Measurements from ENCODE around the gene DIP2A.

Gene DIP2A

GRCh38 chr21:46538262-46538661 lies 79.6 kb downstream of the DIP2A start:
- DNase-seq (ENCODE audit: low read depth) = no peak

- no peak for DNase-seq (ENCODE audit: low read depth)
These were observed 80.4 kb downstream of the DIP2A start for GRCh38 chr21:46538851-46539666.

GRCh38 chr21:46540087-46540710 lies 81.5 kb downstream of the DIP2A start:
- no peak for DNase-seq (ENCODE audit: low read depth)

GRCh38 chr21:46542588-46543124 lies 84.0 kb downstream of the DIP2A start:
- DNase-seq (ENCODE audit: low read depth) = no peak

GRCh38 chr21:46543306-46543705 lies 84.6 kb downstream of the DIP2A start:
- DNase-seq (ENCODE audit: low read depth) = no peak

- no peak for DNase-seq (ENCODE audit: low read depth)
These were observed 85.3 kb downstream of the DIP2A start for GRCh38 chr21:46544003-46544402.

GRCh38 chr21:46544824-46545223 lies 86.1 kb downstream of the DIP2A start:
- no peak for DNase-seq (ENCODE audit: low read depth)

- peak; percentile 34 for DNase-seq (ENCODE audit: low read depth)
These were observed 86.7 kb downstream of the DIP2A start for GRCh38 chr21:46545363-46545762.

GRCh38 chr21:46545911-46546310 lies 87.2 kb downstream of the DIP2A start:
- no peak for DNase-seq (ENCODE audit: low read depth)

- DNase-seq (ENCODE audit: low read depth) = no peak
These were observed 88.1 kb downstream of the DIP2A start for GRCh38 chr21:46546799-46547198.

- DNase-seq (ENCODE audit: low read depth) = no peak
These were observed 91.0 kb downstream of the DIP2A start for GRCh38 chr21:46549650-46550049.

- DNase-seq (ENCODE audit: low read depth) = no peak
These were observed 91.6 kb downstream of the DIP2A start for GRCh38 chr21:46550116-46550941.

- DNase-seq (ENCODE audit: low read depth) = no peak
These were observed 93.0 kb downstream of the DIP2A start for GRCh38 chr21:46551636-46552241.

GRCh38 chr21:46552274-46552673 lies 93.6 kb downstream of the DIP2A start:
- no peak for DNase-seq (ENCODE audit: low read depth)

GRCh38 chr21:46552865-46553379 lies 94.2 kb downstream of the DIP2A start:
- no peak for DNase-seq (ENCODE audit: low read depth)

GRCh38 chr21:46553993-46554392 lies 95.3 kb downstream of the DIP2A start:
- no peak for DNase-seq (ENCODE audit: low read depth)

GRCh38 chr21:46554431-46555224 lies 95.9 kb downstream of the DIP2A start:
- no peak for DNase-seq (ENCODE audit: low read depth)

- no peak for DNase-seq (ENCODE audit: low read depth)
These were observed 96.5 kb downstream of the DIP2A start for GRCh38 chr21:46555225-46555617.

- no peak for DNase-seq (ENCODE audit: low read depth)
These were observed 97.0 kb downstream of the DIP2A start for GRCh38 chr21:46555678-46556077.

GRCh38 chr21:46556802-46557201 lies 98.1 kb downstream of the DIP2A start:
- DNase-seq (ENCODE audit: low read depth) = no peak

GRCh38 chr21:46557469-46557868 lies 98.8 kb downstream of the DIP2A start:
- no peak for DNase-seq (ENCODE audit: low read depth)
